Endothelial cell of umbilical vein (primary cell): ENCODE data around the gene DDR2. TPM values are rescaled to one million over a fixed set of nuclear protein-coding genes. Genes with fewer than 3 reads are reported as not detected.

Experiments used
- BruUV-seq: library from RNA; stranded (reverse); fragments of 400-500 nt; replicated peaks from 2 replicates; lab custom pipeline; 2021; lab: Mats Ljungman, UMichigan
- CTCF ChIA-PET: fragments of 300-600, 350-600 bp; sonication (Branson Sonifier 250); formaldehyde crosslinking; loops from one replicate; lab custom pipeline; 2021; ENCODE audit warnings: antibody characterized with exemption, inconsistent platforms; lab: Charles Lee
- POLR2A ChIA-PET: fragments of 300-600, 350-600 bp; sonication (Branson Sonifier 250); formaldehyde crosslinking; loops from one replicate; lab custom pipeline; 2021; ENCODE audit warnings: antibody characterized with exemption, inconsistent platforms; lab: Charles Lee
- DNase-seq: peaks from one replicate; pipeline ENCODE4 v3.0.0-alpha.2; 2011; ENCODE audit warnings: low read depth, low spot score
- FAIRE-seq: peaks from 2 replicates; lab custom pipeline; 2011; peaks lifted over from hg19 to GRCh38; lab: Jason Lieb, UNC
- H2AFZ ChIP-seq: 2 replicates; pipeline ENCODE4 v1.6.0; 2012; ENCODE audit warnings: low read depth, low read length, control low read depth, inconsistent platforms
- H3K27ac ChIP-seq: 2 replicates; pipeline ENCODE4 v1.5.1; 2011; ENCODE audit warnings: low read depth, mild to moderate bottlenecking, control low read depth, low read length, moderate library complexity; ENCODE audit not compliant: insufficient read depth
- H3K27me3 ChIP-seq, 2 experiments: 2 replicates each; pipeline versions ENCODE4 v1.6.0 to v1.6.1; 2011; ENCODE audit warnings: low read length in 2 of 2, mixed read lengths in 1 of 2; ENCODE audit not compliant: control insufficient read depth in 2 of 2, insufficient read depth in 2 of 2
- H3K36me3 ChIP-seq, 2 experiments: 2 replicates in 1 of 2; 3 replicates in 1 of 2; pipeline ENCODE4 v1.5.1; 2011; ENCODE audit warnings: low read length in 2 of 2, mild to moderate bottlenecking in 1 of 2, moderate library complexity in 1 of 2; ENCODE audit not compliant: control insufficient read depth in 2 of 2, insufficient read depth in 2 of 2; ENCODE audit errors: extremely low read depth in 1 of 2
- H3K4me1 ChIP-seq: 3 replicates; pipeline ENCODE4 v1.5.1; 2011; ENCODE audit warnings: mild to moderate bottlenecking, low read length; ENCODE audit not compliant: control insufficient read depth, insufficient read depth; ENCODE audit errors: extremely low read depth
- H3K4me2 ChIP-seq: 2 replicates; pipeline ENCODE4 v1.6.1; 2011; ENCODE audit warnings: low read length, control low read depth, mixed read lengths; ENCODE audit not compliant: insufficient read depth
- H3K4me3 ChIP-seq, 3 experiments: fragments of 200-600 bp in 1 of 3; sonication (generic), shearing (Covaris generic) in 1 of 3; replicated peaks in 1 of 3; 2 replicates each; pipeline ENCODE4 v1.5.1; 2011 to 2016; ENCODE audit warnings: control low read depth in 3 of 3, low read length in 3 of 3, mild to moderate bottlenecking in 2 of 3, inconsistent platforms in 1 of 3, low read depth in 1 of 3, moderate library complexity in 1 of 3; ENCODE audit not compliant: insufficient read depth in 1 of 3
- H3K79me2 ChIP-seq: 2 replicates; pipeline ENCODE4 v1.6.0; 2012; ENCODE audit warnings: low read length, inconsistent platforms; ENCODE audit not compliant: control insufficient read depth, insufficient read depth
- H3K9ac ChIP-seq: replicated peaks from 2 replicates; pipeline ENCODE3; 2011; ENCODE audit warnings: low read length, control low read depth; ENCODE audit not compliant: insufficient read depth; ENCODE audit errors: extremely low read depth
- H3K9me1 ChIP-seq: replicated peaks from 3 replicates; pipeline ENCODE4 v1.6.0; 2011; ENCODE audit warnings: mild to moderate bottlenecking, low read length; ENCODE audit not compliant: control insufficient read depth, insufficient read depth; ENCODE audit errors: extremely low read depth
- H3K9me3 ChIP-seq: replicated peaks from 2 replicates; pipeline ENCODE4 v1.5.1; 2012; ENCODE audit warnings: low read length, inconsistent platforms; ENCODE audit not compliant: control insufficient read depth, insufficient read depth
- H4K20me1 ChIP-seq: replicated peaks from 2 replicates; pipeline ENCODE3; 2011; ENCODE audit warnings: mild to moderate bottlenecking, low read length; ENCODE audit not compliant: control insufficient read depth, insufficient read depth; ENCODE audit errors: extremely low read depth
- CTCF ChIP-seq, 2 donors: IDR thresholded peaks; 1 replicate in 1 of 2; 2 replicates in 1 of 2; pipeline ENCODE4 v1.5.1; 2011; ENCODE audit warnings: low read length in 2 of 2, mild to moderate bottlenecking in 2 of 2, moderate library complexity in 2 of 2, control low read depth in 1 of 2, inconsistent platforms in 1 of 2, low read depth in 1 of 2; ENCODE audit not compliant: insufficient read depth in 1 of 2; ENCODE audit errors: extremely low read depth in 1 of 2
- EZH2 ChIP-seq: IDR thresholded peaks from 2 replicates; pipeline ENCODE4 v1.6.1; 2012; ENCODE audit warnings: borderline replicate concordance, low read depth, mild to moderate bottlenecking, moderate library complexity, low read length, inconsistent platforms; ENCODE audit not compliant: severe bottlenecking
- FOS ChIP-seq: IDR thresholded peaks from 2 replicates; pipeline ENCODE4 v1.6.1; 2011; ENCODE audit warnings: mild to moderate bottlenecking, low read length, moderate library complexity, borderline replicate concordance; ENCODE audit not compliant: insufficient read depth
- GATA2 ChIP-seq: IDR thresholded peaks from 2 replicates; pipeline ENCODE4 v1.7.0; 2011; ENCODE audit warnings: low read depth, mild to moderate bottlenecking, moderate library complexity, mixed read lengths, low read length; ENCODE audit not compliant: insufficient read length, insufficient read depth
- JUN ChIP-seq: IDR thresholded peaks from 2 replicates; pipeline ENCODE4 v1.6.1; 2011; ENCODE audit warnings: borderline replicate concordance, low read depth; ENCODE audit not compliant: insufficient read length, insufficient read depth
- MAX ChIP-seq: IDR thresholded peaks from 2 replicates; pipeline ENCODE4 v1.6.1; 2011; ENCODE audit not compliant: insufficient read depth, insufficient read length
- MYC ChIP-seq: IDR thresholded peaks from one replicate; pipeline ENCODE4 v1.6.1; 2011; ENCODE audit warnings: mild to moderate bottlenecking, low read depth, low read length
- POLR2A ChIP-seq: IDR thresholded peaks from 2 replicates; pipeline ENCODE4 v1.6.1; 2012; ENCODE audit warnings: low read depth, mild to moderate bottlenecking, control low read depth, low read length
- POLR2AphosphoS5 ChIP-seq: IDR thresholded peaks from 2 replicates; pipeline ENCODE4 v1.6.1; 2012; ENCODE audit warnings: low read depth, mild to moderate bottlenecking, control low read depth, low read length, moderate library complexity; ENCODE audit not compliant: insufficient read depth
- dilution Hi-C: fragments of 300-500 bp; cut with MboI; formaldehyde crosslinking; loops from one replicate; pipeline ENCODE4 v1.15.0; 2019; ENCODE audit warnings: low sequenced_read_pairs; ENCODE audit not compliant: extremely low pct_ligation_motif_present
- intact Hi-C: fragments of 100-400 bp; cut with micrococcal nuclease; formaldehyde crosslinking; loops from one replicate; pipeline ENCODE4 v1.10.0; 2022
- polyA plus RNA-seq, 4 experiments: library from polyadenylated mRNA; depleted of rRNA in 3 of 4; stranded (reverse) in 3 of 4; unstranded in 1 of 4; fragments of >200 nt; gene quantifications; 2 replicates each; pipeline versions ENCODE4 v1.2.1 to v1.2.3, GENCODE V29; 2011 to 2012; ENCODE audit warnings: missing spikeins in 1 of 4
- total RNA-seq: library from RNA; stranded (reverse); gene quantifications from 2 replicates; pipeline ENCODE4 v1.2.3, GENCODE V29; 2021

Gene DDR2
- total and polyA plus RNA-seq, 2 donors (not counting 3 experiments of a cell fraction or from before 2014, with no cell fraction given) = 27.8 to 30.8 TPM

DNA sequence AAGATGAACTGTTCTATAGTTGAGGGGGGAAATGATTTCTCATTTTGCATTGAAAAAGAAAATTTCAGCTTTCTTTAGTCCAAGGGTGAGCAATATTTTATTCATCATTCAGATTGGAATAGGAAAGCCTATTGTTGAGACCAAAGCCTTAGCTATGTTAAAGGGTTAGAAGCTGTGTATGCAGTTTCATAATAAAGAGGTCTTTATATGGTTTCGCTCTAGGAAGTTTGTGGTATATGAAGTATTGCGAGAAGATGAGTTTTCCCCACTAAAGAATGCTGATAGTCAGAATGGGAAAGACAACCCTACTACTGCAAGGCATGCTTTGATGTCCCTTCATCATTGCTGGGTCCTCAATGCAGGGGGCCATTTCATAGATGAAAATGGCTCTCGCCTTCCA, 42.2 kb upstream of the DDR2 start:
- intact Hi-C loops (no loop called here), dilution Hi-C loops (no loop called here)
- Histone ChIP-seq H3K4me2 (no peak overlapping the region), H3K4me1 (no peaks in the 10 kb centered on the region), H4K20me1 (no peaks in the 10 kb centered on the region), H3K9me3 (no peaks in the 10 kb centered on the region), H3K9ac (no peak overlapping the region), H3K27ac (no peak overlapping the region), H3K36me3 (peaks cover 17 to 22% of the 10 kb centered on the region in 2 experiments), H3K9me1 (no peaks in the 10 kb centered on the region), H3K79me2 (peaks cover 11% of the 10 kb centered on the region), H3K27me3 (no peaks in the 10 kb centered on the region), H3K4me3 (no peak overlapping the region), H2AFZ (no peak overlapping the region)
- POLR2A ChIA-PET = no interaction called here
- CTCF ChIA-PET = no interaction called here
- BruUV-seq = no TSS peak
- FAIRE-seq = no peak
- no peak for TF ChIP-seq MYC
- TF ChIP-seq FOS = no peak
- TF ChIP-seq POLR2A = no peak
- no peak for TF ChIP-seq POLR2AphosphoS5
- no peak for TF ChIP-seq GATA2
- no peak for TF ChIP-seq JUN
- TF ChIP-seq MAX = no peak
- no peak for TF ChIP-seq CTCF (IDR thresholded peaks at IDR 0.05; ENCODE audit: extremely low read depth in 1 of 2, insufficient read depth in 1 of 2, low read depth in 1 of 2, low read length in 2 of 2)
- TF ChIP-seq EZH2 = no peak
- no peak for DNase-seq
